Islet of Langerhans (tissue), 1 donor: ENCODE measurements around the gene KRTAP4-5.
"Not testable (repeated sequence)": the region's sequence is repeated elsewhere in the genome, so short reads cannot be mapped to it uniquely, and the experiment has no call there.

ENCODE experiments used
- FAIRE-seq: peaks from one replicate; lab custom pipeline; 2011; peaks lifted over from hg19 to GRCh38; lab: Jason Lieb, UNC

Gene KRTAP4-5

DNA sequence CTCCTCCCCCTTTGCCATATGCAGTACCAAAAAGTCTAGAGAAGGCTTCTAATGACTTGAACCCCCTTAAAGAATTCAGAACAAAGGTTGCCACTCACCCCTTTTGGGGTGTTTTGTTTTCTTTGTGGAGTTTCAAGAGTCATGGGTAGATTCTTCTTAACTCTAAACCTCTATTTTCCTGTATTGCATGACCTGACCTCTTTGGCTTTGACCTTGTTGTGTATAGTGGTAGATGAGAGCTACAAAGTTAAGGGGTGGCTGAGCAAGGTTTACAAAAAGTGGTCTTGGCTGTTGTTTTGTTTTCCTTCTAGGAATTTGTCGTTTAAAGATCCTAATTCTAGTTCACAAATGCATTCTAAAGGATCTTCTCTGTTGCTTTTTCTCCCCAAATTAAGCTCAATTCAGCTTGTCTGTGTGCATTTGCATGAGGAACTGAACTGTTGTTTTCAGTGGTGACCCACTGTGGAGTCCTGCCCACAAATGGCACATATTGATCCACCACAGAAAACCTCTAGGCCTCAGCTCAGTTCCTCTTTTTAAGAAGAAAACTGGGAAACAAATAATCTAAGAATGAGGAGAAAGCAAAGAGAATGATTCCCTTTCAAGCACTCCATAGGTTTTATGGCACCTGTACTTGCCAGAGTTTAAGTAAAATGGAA, 40.8 kb downstream of the KRTAP4-5 start:
- FAIRE-seq = not testable (repeated sequence)

DNA sequence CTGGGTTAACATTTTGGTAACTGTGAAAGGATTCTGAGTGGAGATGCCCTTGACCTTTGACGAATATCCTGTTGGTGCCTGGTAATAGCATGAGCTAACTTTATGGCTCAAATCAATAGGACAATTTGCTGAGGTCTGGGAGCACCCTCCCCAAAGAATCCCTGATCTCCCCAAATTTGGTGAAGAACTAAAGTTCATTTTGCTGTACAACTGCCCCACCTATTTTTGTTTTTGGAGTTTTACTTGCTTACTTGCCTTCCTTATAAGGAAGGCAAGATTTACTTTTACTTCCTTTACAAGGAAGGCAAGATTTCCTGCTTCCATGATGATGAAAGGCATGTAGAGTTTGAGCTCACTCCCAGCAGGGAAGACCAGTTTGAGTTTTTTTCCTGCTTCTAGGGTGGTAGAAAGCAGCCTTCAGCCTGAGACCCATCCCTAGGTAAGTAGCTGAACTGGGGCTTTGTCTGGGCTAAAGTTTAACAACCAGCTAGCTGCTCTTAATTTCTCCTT, 41.6 kb downstream of the KRTAP4-5 start:
- no peak for FAIRE-seq

DNA sequence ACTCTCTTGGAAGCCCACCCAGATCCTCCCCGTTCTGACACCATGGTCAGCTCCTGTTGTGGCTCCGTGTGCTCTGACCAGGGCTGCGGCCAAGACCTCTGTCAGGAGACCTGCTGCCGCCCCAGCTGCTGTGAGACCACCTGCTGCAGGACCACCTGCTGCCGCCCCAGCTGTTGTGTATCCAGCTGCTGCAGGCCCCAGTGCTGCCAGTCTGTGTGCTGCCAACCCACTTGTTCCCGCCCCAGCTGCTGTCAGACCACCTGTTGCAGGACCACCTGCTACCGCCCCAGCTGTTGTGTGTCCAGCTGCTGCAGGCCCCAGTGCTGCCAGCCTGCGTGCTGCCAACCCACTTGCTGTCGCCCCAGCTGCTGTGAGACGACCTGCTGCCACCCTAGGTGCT, 44.3 kb downstream of the KRTAP4-5 start, which contains the start of gene KRTAP4-9:
KRTAP4-9 (plus strand) TSS at position 43 of the 400 bp plus-strand sequence; CDS start at position 43, 0 bp downstream.
- FAIRE-seq = not testable (repeated sequence)

DNA sequence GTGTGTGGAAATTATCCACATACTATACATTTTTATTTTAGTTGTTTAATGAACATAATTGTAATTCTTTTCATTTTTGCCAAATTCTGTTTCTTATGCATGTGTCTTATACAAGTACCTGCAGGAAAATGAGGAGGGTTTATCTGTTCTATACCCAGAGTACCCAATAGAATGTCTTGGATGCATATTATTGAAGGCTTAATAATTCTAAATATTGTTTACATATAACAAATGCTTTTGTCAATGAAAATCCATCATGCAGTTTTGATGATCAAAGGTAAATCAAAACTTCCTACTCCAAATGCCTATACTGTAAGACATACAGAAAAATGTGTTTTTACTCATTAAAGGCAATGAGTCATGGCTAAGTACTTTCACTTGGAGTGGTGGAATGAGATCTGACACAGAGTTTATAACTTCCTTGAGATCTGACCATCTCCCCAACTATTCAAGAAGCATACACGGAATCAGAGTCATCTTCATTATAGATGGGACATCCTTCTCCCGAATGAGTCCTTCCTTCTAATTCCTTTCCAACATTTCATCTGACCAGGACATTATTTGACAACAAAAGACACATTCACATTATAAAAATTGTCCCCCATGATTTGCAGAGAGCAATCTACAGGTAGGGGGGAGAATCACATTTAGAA, 45.1 kb downstream of the KRTAP4-5 start:
- FAIRE-seq = not testable (repeated sequence)

DNA sequence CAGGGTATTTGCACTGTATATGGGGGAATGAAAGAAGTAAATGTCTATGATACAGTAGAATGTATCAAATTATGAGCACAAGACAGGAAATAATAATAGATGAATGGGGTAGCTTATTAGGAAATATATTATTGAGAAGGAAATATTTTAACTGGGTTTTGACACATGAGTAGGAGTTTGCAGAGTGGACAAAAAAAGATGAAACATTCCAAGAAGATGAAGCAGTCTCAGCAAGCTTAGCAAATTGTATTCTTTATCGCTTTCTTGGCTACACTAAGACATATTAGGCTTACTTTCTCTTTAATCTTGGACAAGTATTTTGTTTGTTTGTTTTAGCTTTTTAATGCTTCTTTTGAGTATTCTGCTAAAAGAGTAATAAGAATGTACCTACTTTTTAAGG, 45.7 kb downstream of the KRTAP4-5 start:
- no peak for FAIRE-seq

DNA sequence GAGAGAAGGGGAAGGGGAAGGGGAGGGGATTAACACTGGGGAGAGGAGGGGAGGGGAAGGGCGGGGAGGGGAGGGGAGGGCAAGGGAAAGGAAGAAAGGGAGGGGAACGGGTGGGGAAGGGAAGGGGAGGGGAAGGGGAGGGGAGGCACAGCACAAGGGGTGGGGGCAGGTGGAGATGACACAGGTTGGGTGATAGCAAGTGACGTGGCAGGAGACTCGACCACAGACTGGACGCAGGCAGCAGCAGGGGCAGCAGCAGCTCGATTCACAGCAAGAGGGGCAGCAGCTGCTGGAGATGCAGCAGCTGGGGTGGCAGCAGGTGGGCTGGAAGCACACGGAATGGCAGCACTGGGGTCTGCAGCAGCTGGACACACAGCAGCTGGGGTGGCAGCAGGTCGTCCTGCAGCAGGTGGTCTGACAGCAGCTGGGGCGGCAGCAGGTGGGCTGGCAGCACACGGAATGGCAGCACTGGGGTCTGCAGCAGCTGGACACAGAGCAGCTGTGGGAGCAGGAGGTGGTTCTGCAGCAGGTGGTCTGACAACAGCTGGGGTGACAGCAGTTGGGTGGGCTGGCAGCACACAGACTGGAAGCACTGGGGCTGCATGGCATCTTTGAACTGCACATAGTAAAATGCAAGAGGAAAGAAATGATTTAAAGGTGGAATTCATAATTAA, 47.9 kb downstream of the KRTAP4-5 start, which contains the start of gene KRTAP4-16:
KRTAP4-16 (minus strand) TSS at position 624 of the 674 bp plus-strand sequence; CDS start at position 624, 0 bp downstream.
- FAIRE-seq = no peak

DNA sequence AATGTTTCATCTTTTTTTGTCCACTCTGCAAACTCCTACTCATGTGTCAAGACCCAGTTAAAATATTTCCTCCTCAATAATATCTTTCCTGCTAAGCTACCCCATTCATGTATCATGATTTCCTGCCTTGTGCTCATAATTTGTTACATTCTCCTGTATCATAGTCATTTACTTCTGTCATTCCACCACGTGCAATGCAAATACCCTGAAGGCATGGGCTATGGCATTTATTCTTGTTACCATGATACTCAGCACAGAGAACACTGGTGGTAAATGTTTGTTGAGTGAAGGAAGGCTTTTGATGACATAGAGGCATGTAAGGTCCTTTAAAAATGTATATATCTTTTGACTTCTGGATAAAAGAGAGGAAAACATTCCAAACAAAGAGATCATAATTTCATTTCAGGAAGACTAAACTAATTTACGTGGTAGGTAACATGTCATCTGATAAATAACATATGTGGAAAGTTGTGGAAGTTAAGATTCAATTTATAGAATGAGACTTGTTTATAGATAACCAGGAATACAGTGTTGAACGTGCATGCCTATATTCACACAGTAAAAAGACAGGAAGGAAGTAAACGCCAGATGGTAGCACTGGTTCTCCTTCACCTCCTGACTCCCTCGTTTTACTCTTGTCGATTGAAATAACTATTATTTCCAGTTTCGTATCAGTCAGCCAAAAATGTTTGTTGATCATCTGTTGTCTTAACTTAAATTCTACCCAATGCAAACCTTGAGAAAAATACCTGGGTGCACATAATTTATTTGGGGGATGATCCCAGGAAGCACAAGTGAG, 49.7 kb downstream of the KRTAP4-5 start:
- FAIRE-seq = not testable (repeated sequence)
